HG03342 (cell line): ENCODE measurements around the gene CGB1.
"Not testable (repeated sequence)": the region's sequence is repeated elsewhere in the genome, so short reads cannot be mapped to it uniquely, and the experiment has no call there.

ENCODE experiments used
- ATAC-seq: cut with Tn5 transposase; IDR thresholded peaks from one replicate; pipeline ENCODE4 v1.9.1; 2021; ENCODE audit warnings: mild to moderate bottlenecking, moderate library complexity; ENCODE audit not compliant: unreplicated experiment

CGB1 gene

GRCh38 chr19:49036815-49037214, at the start of gene CGB1:
CGB1 (minus strand) TSS chr19:49036895; CDS start chr19:49036711, 184 bp downstream.
- not testable (repeated sequence) for ATAC-seq

- no peak for ATAC-seq
These were observed 49.6 kb upstream of the CGB1 start for GRCh38 chr19:49086296-49086695.

- no peak for ATAC-seq
These were observed 49.2 kb upstream of the CGB1 start for GRCh38 chr19:49085868-49086232.

- peak; percentile 80 for ATAC-seq
These were observed 48.5 kb upstream of the CGB1 start, which contains the start of gene SNRNP70 for GRCh38 chr19:49085020-49085867. SNRNP70 (plus strand) TSS chr19:49085451; CDS start chr19:49086415, 964 bp downstream.

GRCh38 chr19:49084206-49085019, 47.7 kb upstream of the CGB1 start:
- no peak for ATAC-seq

GRCh38 chr19:49081273-49081672, 44.6 kb upstream of the CGB1 start:
- no peak for ATAC-seq

- ATAC-seq = no peak
These were observed 43.7 kb upstream of the CGB1 start for GRCh38 chr19:49080392-49080791.

- not testable (repeated sequence) for ATAC-seq
These were observed 38.2 kb upstream of the CGB1 start for GRCh38 chr19:49074869-49075268.

GRCh38 chr19:49073514-49074378, 37.1 kb upstream of the CGB1 start:
- ATAC-seq = no peak

GRCh38 chr19:49071860-49072547, 35.3 kb upstream of the CGB1 start:
- ATAC-seq = no peak

- no peak for ATAC-seq
These were observed 33.7 kb upstream of the CGB1 start for GRCh38 chr19:49070416-49070815.

GRCh38 chr19:49069026-49069425, 32.3 kb upstream of the CGB1 start:
- ATAC-seq = no peak

GRCh38 chr19:49067554-49067953, 30.9 kb upstream of the CGB1 start:
- no peak for ATAC-seq

GRCh38 chr19:49065905-49066512, 29.3 kb upstream of the CGB1 start:
- no peak for ATAC-seq

- ATAC-seq = no peak
These were observed 28.3 kb upstream of the CGB1 start, which contains the start of gene NTF4 for GRCh38 chr19:49064768-49065611. NTF4 (minus strand) TSS chr19:49064818; CDS start chr19:49061997, 2,821 bp downstream.

GRCh38 chr19:49064029-49064629, 27.4 kb upstream of the CGB1 start:
- no peak for ATAC-seq

GRCh38 chr19:49061445-49061844, 24.8 kb upstream of the CGB1 start:
- ATAC-seq = no peak

- ATAC-seq = no peak
These were observed 24.3 kb upstream of the CGB1 start for GRCh38 chr19:49061000-49061399.
